ENCODE data around the gene DNPH1. TPM values are rescaled to one million over a fixed set of nuclear protein-coding genes. Genes with fewer than 3 reads are reported as not detected.

DNPH1 gene
- total and polyA plus RNA-seq, 10 of the 15 experiments (the other 5 are each of a cell fraction or from before 2014, with no cell fraction given) = 7.0 to 136 (median 67.7) TPM

GRCh38 chr6:43275801-43276576 lies 46.7 kb upstream of the DNPH1 start (continued):
- 0 out of 2 replicates have a peak, but pooled peaks have one; percentile 54 for TF ChIP-seq PAX5 (IDR thresholded peaks at IDR 0.05; ENCODE audit: borderline replicate concordance, low read depth, low read length)
- TF ChIP-seq ZNF622 (IDR thresholded peaks at IDR 0.05) = no peak

GRCh38 chr6:43274916-43275597 lies 45.8 kb upstream of the DNPH1 start:
- no peak for FAIRE-seq
- no peaks in the 10 kb centered on the region; a peak in 1 of 4 replicates for H3K27me3 ChIP-seq (replicated peaks in 1 of 2; ENCODE audit: control insufficient read depth in 2 of 2, insufficient read depth in 2 of 2, low read length in 1 of 2)
- H3K4me2 ChIP-seq (ENCODE audit: control insufficient read depth, insufficient read depth) = peak overlapping the region; percentile 83
- ATAC-seq = peak; percentile 47
- no peaks in the 10 kb centered on the region for H3K79me2 ChIP-seq (ENCODE audit: control insufficient read depth, insufficient read depth, low read length)
- H3K36me3 ChIP-seq (ENCODE audit: control insufficient read depth in 2 of 2, insufficient read depth in 2 of 2, low read length in 1 of 2) = no peaks in the 10 kb centered on the region
- RAD21 ChIA-PET (ENCODE audit: unreplicated experiment) = interaction anchor here (0.7 kb wide), 1 partner anchor 83 kb away, joined by 6 read pairs; no protein-coding TSS in a partner anchor
- intact Hi-C loops (cut with micrococcal nuclease; ENCODE audit: unreplicated experiment) = no loop called here
- WGBS (ENCODE audit: insufficient coverage, insufficient replicate concordance, low lambda C conversion rate, missing lambda C conversion rate) = 55% methylated on average over 15 of the region's 65 CpGs
- no peaks in the 10 kb centered on the region for H4K20me1 ChIP-seq (ENCODE audit: control insufficient read depth, insufficient read depth)
- H3K4me3 ChIP-seq = peak overlapping the region; percentile 72; the same call in 1 of the 2 replicates
- no TSS peak for BruUV-seq (replicated peaks)
- DNase-seq (ENCODE audit: low read depth, low spot score) = no peak
- H3K9me3 ChIP-seq (replicated peaks; ENCODE audit: control insufficient read depth, insufficient read depth, low read length) = no peaks in the 10 kb centered on the region
- CTCF ChIA-PET = no interaction called here
- no peak overlapping the region for H3K27ac ChIP-seq (ENCODE audit: control insufficient read depth, insufficient read depth)
- TF ChIP-seq DPF2 (IDR thresholded peaks at IDR 0.05) (0 out of 2 replicates have a peak, but pooled peaks have one; percentile 33), EGR1 (IDR thresholded peaks at IDR 0.05; ENCODE audit: borderline replicate concordance in 1 of 2, low read depth in 2 of 2, low read length in 2 of 2) (peak in 1 of 2 experiments; percentile 71; a peak in 2 of 3 replicates), NRF1 (conservative IDR thresholded peaks at IDR 0.05; ENCODE audit: low read depth, low read length) (no peak), SMARCA5 (IDR thresholded peaks at IDR 0.05) (0 out of 2 replicates have a peak, but pooled peaks have one; percentile 63), IKZF1 (conservative IDR thresholded peaks at IDR 0.05) (0 out of 2 replicates have a peak, but pooled peaks have one; percentile 11), SMC3 (IDR thresholded peaks at IDR 0.05; ENCODE audit: borderline replicate concordance, low read length) (no peak), ZNF622 (IDR thresholded peaks at IDR 0.05) (no peak), FOXM1 (IDR thresholded peaks at IDR 0.05; ENCODE audit: low read depth, low read length) (no peak)
- H3K4me1 ChIP-seq (ENCODE audit: control insufficient read depth, insufficient read depth, low read length) = peaks cover 22% of the 10 kb centered on the region
- SMC1A ChIA-PET (ENCODE audit: uncharacterized antibody, unreplicated experiment) = interaction anchor here (0.7 to 0.8 kb wide), 2 partner anchors 60 to 108 kb away, joined by 3 to 5 read pairs; no protein-coding TSS in a partner anchor
- H3K9ac ChIP-seq (ENCODE audit: control insufficient read depth, insufficient read depth, low read length) = no peak overlapping the region; the same call in 1 of the 2 replicates
- in situ Hi-C loops (cut with MboI) = no loop called here
- POLR2A ChIA-PET = no interaction called here
- no peak overlapping the region; the same call in 1 of the 2 replicates for H2AFZ ChIP-seq (ENCODE audit: control insufficient read depth, low read depth, low read length)
